ENCODE measurements around the gene WNT7B.

WNT7B gene

DNA sequence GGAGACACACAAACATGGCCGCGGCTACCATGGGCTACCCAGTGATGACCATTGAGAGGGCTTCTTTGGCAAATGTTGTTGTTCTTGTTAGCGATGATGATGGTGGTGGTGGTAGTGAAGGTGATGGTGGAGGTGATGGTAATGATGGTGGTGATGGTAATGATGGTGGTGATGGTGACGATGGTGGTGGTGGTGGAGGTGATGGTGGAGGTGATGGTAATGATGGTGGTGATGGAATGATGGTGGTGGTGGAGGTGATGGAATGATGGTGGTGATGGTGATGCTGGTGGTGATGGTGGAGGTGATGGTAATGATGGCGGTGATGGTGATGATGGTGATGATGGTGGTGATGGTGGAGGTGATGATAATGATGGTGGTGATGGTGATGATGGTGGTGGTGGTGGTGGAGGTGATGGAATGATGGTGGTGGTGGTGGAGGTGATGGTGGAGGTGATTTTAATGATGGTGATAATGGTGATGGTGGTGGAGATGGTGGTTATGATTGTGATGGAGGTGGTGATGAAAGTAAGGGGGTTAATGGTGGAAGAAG is 16.3 kb upstream of the WNT7B start:
- Histone ChIP-seq H3K36me3 (replicated peaks in 1 of 2; ENCODE audit: control insufficient read depth in 2 of 2, insufficient read depth in 2 of 2, low read length in 2 of 2) (no peaks in the 10 kb centered on the region), H3K9ac (ENCODE audit: low read depth, low read length, poor library complexity) (no peak overlapping the region), H3K18ac (ENCODE audit: low read length) (no peak overlapping the region), H3K23ac (ENCODE audit: low read depth, low read length, poor library complexity) (no peak overlapping the region), H4K8ac (ENCODE audit: low read depth, low read length) (no peak overlapping the region), H2BK5ac (ENCODE audit: low read length) (no peak overlapping the region), H3K4me3 (ENCODE audit: low read length in 2 of 2) (peak overlapping the region in 1 of 2 donors; percentile 18), H3K9me3 (replicated peaks in 1 of 2; ENCODE audit: control insufficient read depth in 2 of 2, insufficient read depth in 1 of 2, low read depth in 1 of 2, low read length in 2 of 2) (no peaks in the 10 kb centered on the region), H2BK15ac (ENCODE audit: low read length) (no peak overlapping the region), H3K4me2 (ENCODE audit: insufficient read depth, low read length, poor library complexity, severe bottlenecking) (no peak overlapping the region), H3K27me3 (ENCODE audit: control insufficient read depth in 3 of 3, insufficient read depth in 3 of 3, low read depth in 1 of 3, low read length in 3 of 3) (peaks cover 0 to 43% (median 7%) of the 10 kb centered on the region in 3 experiments), H4K91ac (ENCODE audit: low read depth, low read length, poor library complexity) (no peak overlapping the region), H2BK12ac (ENCODE audit: low read length) (no peak overlapping the region), H3K27ac (replicated peaks; ENCODE audit: low read length) (no peak overlapping the region), H3K14ac (ENCODE audit: low read length) (no peak overlapping the region), H2AK5ac (ENCODE audit: low read depth, low read length) (no peak overlapping the region), H3K4me1 (ENCODE audit: control insufficient read depth in 2 of 2, insufficient read depth in 1 of 2, low read depth in 1 of 2, low read length in 2 of 2) (peaks cover 2 to 9% of the 10 kb centered on the region in 2 donors), H3K79me1 (ENCODE audit: low read depth, low read length) (peaks cover 2% of the 10 kb centered on the region), H3K4ac (ENCODE audit: low read length) (no peak overlapping the region), H2AFZ (ENCODE audit: low read length) (no peak overlapping the region), H2BK120ac (ENCODE audit: low read depth, low read length) (no peak overlapping the region)
- DNase-seq (ENCODE audit: low spot score) = no peak
- WGBS, 2 donors (ENCODE audit: extremely low coverage in 2 of 2, insufficient read length in 2 of 2, insufficient replicate concordance in 1 of 2) = no CpG with 5 or more reads among the region's 5 CpGs

DNA sequence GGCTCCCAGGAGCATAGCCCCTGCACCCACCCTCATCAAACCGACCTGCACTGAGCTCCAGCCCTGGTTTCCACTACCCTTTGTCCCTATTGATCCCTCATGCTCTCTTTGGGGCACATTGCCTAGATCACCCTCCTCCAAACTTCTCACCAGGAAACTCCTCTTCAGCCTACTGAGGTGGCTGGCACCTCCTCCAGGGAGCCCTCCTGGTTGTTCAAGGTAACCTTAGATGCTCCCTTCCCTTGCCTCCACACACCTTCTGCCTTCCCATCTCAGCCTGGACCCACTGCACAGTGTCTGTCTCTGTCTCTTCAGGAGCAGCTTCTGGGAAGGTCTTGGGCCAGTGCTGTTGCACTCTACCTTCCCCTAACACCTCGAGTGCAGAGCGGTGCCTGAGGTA is 15.8 kb upstream of the WNT7B start:
- Histone ChIP-seq H4K8ac (ENCODE audit: low read depth, low read length) (no peak overlapping the region), H3K23ac (ENCODE audit: low read depth, low read length, poor library complexity) (no peak overlapping the region), H3K36me3 (replicated peaks in 1 of 2; ENCODE audit: control insufficient read depth in 2 of 2, insufficient read depth in 2 of 2, low read length in 2 of 2) (no peaks in the 10 kb centered on the region), H2BK12ac (ENCODE audit: low read length) (no peak overlapping the region), H3K14ac (ENCODE audit: low read length) (no peak overlapping the region), H2AFZ (ENCODE audit: low read length) (no peak overlapping the region), H2AK5ac (ENCODE audit: low read depth, low read length) (no peak overlapping the region), H3K4me1 (ENCODE audit: control insufficient read depth in 2 of 2, insufficient read depth in 1 of 2, low read depth in 1 of 2, low read length in 2 of 2) (peaks cover 2 to 7% of the 10 kb centered on the region in 2 donors), H4K91ac (ENCODE audit: low read depth, low read length, poor library complexity) (no peak overlapping the region), H3K9ac (ENCODE audit: low read depth, low read length, poor library complexity) (no peak overlapping the region), H2BK120ac (ENCODE audit: low read depth, low read length) (no peak overlapping the region), H2BK5ac (ENCODE audit: low read length) (no peak overlapping the region), H3K27ac (replicated peaks; ENCODE audit: low read length) (no peak overlapping the region), H3K4me2 (ENCODE audit: insufficient read depth, low read length, poor library complexity, severe bottlenecking) (no peak overlapping the region), H3K9me3 (replicated peaks in 1 of 2; ENCODE audit: control insufficient read depth in 2 of 2, insufficient read depth in 1 of 2, low read depth in 1 of 2, low read length in 2 of 2) (no peaks in the 10 kb centered on the region), H3K79me1 (ENCODE audit: low read depth, low read length) (peaks cover 2% of the 10 kb centered on the region), H3K18ac (ENCODE audit: low read length) (no peak overlapping the region), H3K4me3 (ENCODE audit: low read length in 2 of 2) (no peak overlapping the region), H3K27me3 (ENCODE audit: control insufficient read depth in 3 of 3, insufficient read depth in 3 of 3, low read depth in 1 of 3, low read length in 3 of 3) (peaks cover 0 to 45% (median 7%) of the 10 kb centered on the region in 3 experiments), H3K4ac (ENCODE audit: low read length) (no peak overlapping the region), H2BK15ac (ENCODE audit: low read length) (no peak overlapping the region)
- DNase-seq (ENCODE audit: low spot score) = no peak
- WGBS, 2 donors (ENCODE audit: extremely low coverage in 2 of 2, insufficient read length in 2 of 2, insufficient replicate concordance in 1 of 2) = no CpG with 5 or more reads among the region's 3 CpGs

DNA sequence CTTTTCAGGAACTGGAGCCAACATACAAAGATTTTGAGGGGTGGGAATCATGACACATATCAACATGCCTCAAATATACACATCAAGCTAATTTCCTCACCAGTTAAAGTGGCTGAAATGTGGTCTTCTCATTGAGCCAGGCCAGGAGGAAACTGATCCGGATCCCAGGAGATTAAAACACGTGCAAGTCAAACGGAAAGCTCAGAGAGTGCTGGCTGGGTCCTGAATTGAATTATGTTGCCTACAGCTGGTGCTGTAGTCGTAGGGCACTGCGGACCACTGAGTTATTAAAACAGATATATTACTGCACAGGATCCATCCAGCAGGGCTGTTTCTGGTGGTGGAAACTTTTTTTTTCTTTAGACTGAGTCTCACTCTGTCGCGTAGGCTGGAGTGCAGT is 14.1 kb upstream of the WNT7B start:
- Histone ChIP-seq H4K8ac (ENCODE audit: low read depth, low read length) (no peak overlapping the region), H2BK12ac (ENCODE audit: low read length) (no peak overlapping the region), H3K4me3 (ENCODE audit: low read length in 2 of 2) (no peak overlapping the region), H3K36me3 (replicated peaks in 1 of 2; ENCODE audit: control insufficient read depth in 2 of 2, insufficient read depth in 2 of 2, low read length in 2 of 2) (no peaks in the 10 kb centered on the region), H3K9me3 (replicated peaks in 1 of 2; ENCODE audit: control insufficient read depth in 2 of 2, insufficient read depth in 1 of 2, low read depth in 1 of 2, low read length in 2 of 2) (no peaks in the 10 kb centered on the region), H3K4me1 (ENCODE audit: control insufficient read depth in 2 of 2, insufficient read depth in 1 of 2, low read depth in 1 of 2, low read length in 2 of 2) (no peaks in the 10 kb centered on the region), H3K23ac (ENCODE audit: low read depth, low read length, poor library complexity) (no peak overlapping the region), H2AFZ (ENCODE audit: low read length) (no peak overlapping the region), H2BK5ac (ENCODE audit: low read length) (no peak overlapping the region), H3K9ac (ENCODE audit: low read depth, low read length, poor library complexity) (no peak overlapping the region), H3K27ac (replicated peaks; ENCODE audit: low read length) (no peak overlapping the region), H3K27me3 (ENCODE audit: control insufficient read depth in 3 of 3, insufficient read depth in 3 of 3, low read depth in 1 of 3, low read length in 3 of 3) (peaks cover 0 to 49% (median 6%) of the 10 kb centered on the region in 3 experiments), H2AK5ac (ENCODE audit: low read depth, low read length) (no peak overlapping the region), H2BK15ac (ENCODE audit: low read length) (no peak overlapping the region), H3K18ac (ENCODE audit: low read length) (no peak overlapping the region), H4K91ac (ENCODE audit: low read depth, low read length, poor library complexity) (no peak overlapping the region), H2BK120ac (ENCODE audit: low read depth, low read length) (no peak overlapping the region), H3K4ac (ENCODE audit: low read length) (no peak overlapping the region), H3K14ac (ENCODE audit: low read length) (no peak overlapping the region), H3K4me2 (ENCODE audit: insufficient read depth, low read length, poor library complexity, severe bottlenecking) (no peak overlapping the region), H3K79me1 (ENCODE audit: low read depth, low read length) (no peaks in the 10 kb centered on the region)
- DNase-seq (ENCODE audit: low spot score) = no peak
- WGBS, 2 donors (ENCODE audit: extremely low coverage in 2 of 2, insufficient read length in 2 of 2, insufficient replicate concordance in 1 of 2) = no CpG with 5 or more reads among the region's 7 CpGs

DNA sequence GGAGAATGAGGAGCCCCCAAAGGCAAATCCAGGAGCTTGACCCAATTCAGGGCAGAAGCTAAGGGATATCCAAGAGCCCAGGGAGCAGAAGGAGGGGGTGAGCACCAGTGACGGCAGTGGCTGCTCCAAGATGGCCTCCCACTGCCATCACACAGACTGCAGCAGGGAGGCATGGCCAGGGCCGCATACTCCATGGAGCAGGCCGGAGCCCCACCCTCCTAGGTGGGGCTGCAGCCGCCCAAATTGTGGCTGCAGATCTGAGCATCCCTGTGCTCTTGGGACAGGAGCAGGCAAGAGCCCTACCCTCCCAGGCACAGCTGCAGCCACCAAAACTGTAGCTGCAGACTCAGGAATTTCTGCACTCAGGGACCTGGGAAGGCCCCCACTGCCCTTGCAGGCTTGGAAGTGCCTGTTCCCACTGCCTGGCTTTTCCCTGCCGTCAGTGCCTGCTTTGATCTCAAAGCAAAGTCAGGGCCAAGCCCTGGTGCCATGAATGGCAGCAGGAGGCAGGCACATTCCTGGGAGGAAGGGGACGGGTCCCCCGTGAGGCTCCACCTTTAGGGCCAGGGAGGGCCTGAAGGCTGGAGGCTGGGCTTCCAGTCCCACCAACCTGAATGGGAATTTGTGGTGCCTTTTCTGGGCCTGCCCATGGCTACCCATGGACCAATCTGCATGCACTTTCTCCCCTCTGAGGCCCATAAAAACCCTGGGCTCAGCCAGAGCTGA is 10.3 kb upstream of the WNT7B start:
- peak overlapping the region; percentile 71 for H3K18ac ChIP-seq (ENCODE audit: low read length)
- H3K4ac ChIP-seq (ENCODE audit: low read length) = no peak overlapping the region
- H3K79me1 ChIP-seq (ENCODE audit: low read depth, low read length) = no peaks in the 10 kb centered on the region
- no peaks in the 10 kb centered on the region for H3K36me3 ChIP-seq (replicated peaks in 1 of 2; ENCODE audit: control insufficient read depth in 2 of 2, insufficient read depth in 2 of 2, low read length in 2 of 2)
- no peak overlapping the region for H3K23ac ChIP-seq (ENCODE audit: low read depth, low read length, poor library complexity)
- H3K27ac ChIP-seq (replicated peaks; ENCODE audit: low read length) = no peak overlapping the region
- no peak overlapping the region for H2BK15ac ChIP-seq (ENCODE audit: low read length)
- no peak overlapping the region for H3K4me3 ChIP-seq (ENCODE audit: low read length in 2 of 2)
- H2BK120ac ChIP-seq (ENCODE audit: low read depth, low read length) = no peak overlapping the region
- H2BK5ac ChIP-seq (ENCODE audit: low read length) = no peak overlapping the region
- no peak overlapping the region for H3K14ac ChIP-seq (ENCODE audit: low read length)
- WGBS, 2 donors (ENCODE audit: extremely low coverage in 2 of 2, insufficient read length in 2 of 2, insufficient replicate concordance in 1 of 2) = no CpG with 5 or more reads among the region's 7 CpGs
- H3K4me1 ChIP-seq (ENCODE audit: control insufficient read depth in 2 of 2, insufficient read depth in 1 of 2, low read depth in 1 of 2, low read length in 2 of 2) = no peaks in the 10 kb centered on the region
- no peak overlapping the region for H4K91ac ChIP-seq (ENCODE audit: low read depth, low read length, poor library complexity)
- no peak overlapping the region for H3K4me2 ChIP-seq (ENCODE audit: insufficient read depth, low read length, poor library complexity, severe bottlenecking)
- H3K27me3 ChIP-seq (ENCODE audit: control insufficient read depth in 3 of 3, insufficient read depth in 3 of 3, low read depth in 1 of 3, low read length in 3 of 3) = peaks cover 0 to 43% (median 0%) of the 10 kb centered on the region in 3 experiments
- H2AK5ac ChIP-seq (ENCODE audit: low read depth, low read length) = no peak overlapping the region
- no peak overlapping the region for H2BK12ac ChIP-seq (ENCODE audit: low read length)
- H2AFZ ChIP-seq (ENCODE audit: low read length) = no peak overlapping the region
- DNase-seq (ENCODE audit: low spot score) = no peak
- H3K9me3 ChIP-seq (replicated peaks in 1 of 2; ENCODE audit: control insufficient read depth in 2 of 2, insufficient read depth in 1 of 2, low read depth in 1 of 2, low read length in 2 of 2) = peaks cover 2 to 6% of the 10 kb centered on the region in 2 donors
- no peak overlapping the region for H4K8ac ChIP-seq (ENCODE audit: low read depth, low read length)
- no peak overlapping the region for H3K9ac ChIP-seq (ENCODE audit: low read depth, low read length, poor library complexity)

Measured in neuronal stem cell (in vitro differentiated cells).